Mucosa of stomach (tissue), 1 donor: Measurements from ENCODE around the gene SMIM45.
"Not testable (repeated sequence)": the region's sequence is repeated elsewhere in the genome, so short reads cannot be mapped to it uniquely, and the experiment has no call there.

ENCODE experiments used
- H3K27me3 ChIP-seq: one replicate; pipeline ENCODE4 v1.7.0; 2013; ENCODE audit warnings: mild to moderate bottlenecking, low read length; ENCODE audit not compliant: control insufficient read depth, insufficient read depth
- H3K36me3 ChIP-seq: one replicate; pipeline ENCODE4 v1.7.0; 2013; ENCODE audit warnings: low read length; ENCODE audit not compliant: control insufficient read depth, insufficient read depth
- H3K4me1 ChIP-seq: one replicate; pipeline ENCODE4 v1.7.0; 2013; ENCODE audit warnings: mild to moderate bottlenecking, low read length; ENCODE audit not compliant: control insufficient read depth, insufficient read depth
- H3K4me3 ChIP-seq: one replicate; pipeline ENCODE4 v1.7.0; 2013; ENCODE audit warnings: low read length
- H3K9ac ChIP-seq: one replicate; pipeline ENCODE4 v1.7.0; 2013; ENCODE audit warnings: mild to moderate bottlenecking, low read length, moderate library complexity
- H3K9me3 ChIP-seq: one replicate; pipeline ENCODE4 v1.7.0; 2013; ENCODE audit warnings: mild to moderate bottlenecking, low read length, moderate library complexity; ENCODE audit not compliant: control insufficient read depth
- donor health status: Pancreatic carcinoma.

The SMIM45 gene

DNA sequence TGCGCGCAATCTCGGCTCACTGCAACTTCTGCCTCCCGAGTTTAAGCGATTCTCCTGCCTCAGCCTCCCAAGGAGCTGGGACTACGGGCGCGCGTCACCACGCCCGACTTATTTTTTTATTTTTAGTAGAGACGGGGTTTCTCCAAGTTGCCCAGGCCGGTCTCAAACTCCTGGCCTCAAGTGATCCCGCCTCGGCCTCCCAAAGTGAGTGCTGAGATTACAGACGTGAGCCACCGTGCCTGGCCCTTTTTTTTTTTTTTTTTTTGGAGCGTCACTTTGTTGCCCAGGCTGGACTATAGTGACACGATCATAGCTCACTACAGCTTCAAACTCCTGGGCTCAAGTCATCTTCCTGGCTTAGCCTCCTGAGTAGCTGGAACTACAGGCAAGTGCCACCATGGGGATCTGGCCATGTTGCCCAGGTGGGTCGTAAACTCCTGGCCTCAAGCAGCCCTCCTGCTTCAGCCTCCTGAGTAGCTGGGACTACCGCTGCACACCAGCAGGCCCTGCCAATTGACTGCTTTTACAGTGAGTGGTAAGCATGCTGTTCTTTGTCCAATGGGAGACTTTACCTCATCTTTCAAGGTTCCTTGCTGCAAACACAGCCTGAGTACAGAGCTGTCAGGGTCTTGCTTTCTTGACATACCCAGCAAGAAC lies 4.4 kb upstream of the SMIM45 start:
- Histone ChIP-seq H3K9me3 (no peaks in the 10 kb centered on the region), H3K4me3 (peak overlapping the region; percentile 92), H3K36me3 (no peaks in the 10 kb centered on the region), H3K9ac (peak overlapping the region; percentile 75), H3K27me3 (no peaks in the 10 kb centered on the region), H3K4me1 (peaks cover 33% of the 10 kb centered on the region)

DNA sequence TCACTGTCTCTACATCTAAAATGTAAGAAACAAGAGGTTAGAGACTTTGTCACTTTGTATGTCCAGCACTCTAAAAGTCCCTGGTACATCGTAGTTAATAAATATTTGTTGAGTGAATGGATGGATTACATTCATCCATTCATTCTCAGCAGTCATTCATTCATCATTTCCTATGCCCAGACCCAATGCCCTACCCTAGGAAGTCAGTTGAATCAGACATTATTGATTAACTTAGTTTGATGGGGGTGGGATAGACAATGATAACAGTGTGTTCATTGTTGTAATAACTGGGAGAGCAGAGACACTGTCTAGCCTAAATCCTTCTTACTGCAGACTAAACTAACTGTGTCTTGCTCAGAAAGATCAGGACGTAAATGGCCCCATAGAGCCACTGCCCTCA lies 3.8 kb upstream of the SMIM45 start:
- Histone ChIP-seq H3K9me3 (no peaks in the 10 kb centered on the region), H3K27me3 (no peaks in the 10 kb centered on the region), H3K9ac (no peak overlapping the region), H3K36me3 (no peaks in the 10 kb centered on the region), H3K4me1 (peaks cover 31% of the 10 kb centered on the region), H3K4me3 (no peak overlapping the region)

DNA sequence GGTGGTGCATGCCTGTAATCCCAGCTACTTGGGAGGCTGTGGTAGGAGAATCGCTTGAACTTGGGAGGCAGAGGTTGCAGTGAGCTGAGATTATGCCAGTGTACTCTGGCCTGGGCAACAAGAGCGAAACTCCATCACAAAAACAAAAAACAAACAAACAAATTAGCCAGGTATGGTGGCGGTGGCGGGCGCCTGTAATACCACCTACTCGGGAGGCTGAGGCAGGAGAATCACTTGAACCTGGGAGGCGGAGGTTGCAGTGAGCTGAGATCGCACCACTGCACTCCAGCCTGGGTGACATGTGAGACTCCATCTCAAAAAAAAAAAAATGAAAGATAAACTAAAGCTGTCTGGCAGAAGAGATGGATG lies 3.0 kb upstream of the SMIM45 start:
- peaks cover 23% of the 10 kb centered on the region for H3K4me1 ChIP-seq
- H3K36me3 ChIP-seq, H3K4me3 ChIP-seq, H3K9ac ChIP-seq, H3K27me3 ChIP-seq, H3K9me3 ChIP-seq: not testable (repeated sequence)

DNA sequence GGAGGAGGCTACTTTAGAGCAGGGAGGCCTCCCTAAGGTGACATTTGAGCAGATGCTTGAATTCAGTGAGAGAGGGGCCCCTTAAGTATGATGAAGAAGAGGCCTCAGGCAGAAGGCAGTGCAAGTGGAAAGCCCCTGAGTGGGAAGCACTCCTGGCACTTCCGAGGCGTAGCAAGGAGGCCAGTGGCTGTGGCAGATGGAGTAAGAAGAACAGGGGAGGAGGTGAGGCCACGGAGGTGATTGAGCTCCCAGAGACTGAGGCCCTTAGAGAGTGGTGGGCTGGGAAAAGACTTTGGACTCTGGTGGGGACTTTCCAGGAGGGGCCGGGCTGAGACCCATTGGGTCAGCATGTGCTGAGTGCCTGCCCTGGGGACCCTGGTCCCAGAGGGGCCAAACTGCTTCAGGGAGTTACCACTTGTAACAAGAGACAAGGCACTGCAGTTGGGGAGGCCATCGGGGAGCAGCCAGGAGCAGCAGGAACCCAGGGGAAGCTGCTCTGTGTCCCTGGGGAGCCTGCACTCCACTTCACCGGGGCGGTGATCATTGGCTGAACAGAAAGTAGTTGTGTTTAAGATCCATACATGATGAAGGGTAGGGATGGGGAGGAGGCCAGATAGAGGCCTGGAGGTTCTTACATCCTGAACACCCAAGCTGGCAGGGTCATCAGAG lies 2.5 kb upstream of the SMIM45 start:
- H3K4me1 ChIP-seq = peaks cover 18% of the 10 kb centered on the region
- H3K9me3 ChIP-seq = no peaks in the 10 kb centered on the region
- H3K9ac ChIP-seq = no peak overlapping the region
- H3K36me3 ChIP-seq = no peaks in the 10 kb centered on the region
- no peaks in the 10 kb centered on the region for H3K27me3 ChIP-seq
- no peak overlapping the region for H3K4me3 ChIP-seq

DNA sequence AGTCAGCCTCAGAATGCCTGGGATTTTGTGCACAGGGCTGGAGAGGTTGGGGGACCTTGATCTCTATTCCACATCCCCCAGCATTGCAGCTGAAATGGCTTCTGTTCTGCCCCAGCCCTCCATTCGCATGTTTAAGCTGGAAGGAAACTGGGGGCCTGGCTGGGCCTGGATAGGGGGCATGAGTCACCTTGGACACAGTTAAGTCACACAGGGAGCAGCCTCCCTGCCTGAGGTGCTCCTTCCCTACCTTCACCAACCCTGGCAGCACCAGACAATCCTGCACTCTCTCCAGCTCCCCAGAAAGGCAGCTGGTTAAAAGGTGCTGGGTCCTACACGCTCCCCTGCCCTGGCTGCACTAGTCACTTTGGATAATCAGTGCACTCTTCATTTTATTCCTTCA lies 763 bp downstream of the SMIM45 start:
- Histone ChIP-seq H3K4me3 (no peak overlapping the region), H3K9ac (no peak overlapping the region), H3K27me3 (no peaks in the 10 kb centered on the region), H3K4me1 (no peaks in the 10 kb centered on the region), H3K36me3 (no peaks in the 10 kb centered on the region), H3K9me3 (no peaks in the 10 kb centered on the region)

DNA sequence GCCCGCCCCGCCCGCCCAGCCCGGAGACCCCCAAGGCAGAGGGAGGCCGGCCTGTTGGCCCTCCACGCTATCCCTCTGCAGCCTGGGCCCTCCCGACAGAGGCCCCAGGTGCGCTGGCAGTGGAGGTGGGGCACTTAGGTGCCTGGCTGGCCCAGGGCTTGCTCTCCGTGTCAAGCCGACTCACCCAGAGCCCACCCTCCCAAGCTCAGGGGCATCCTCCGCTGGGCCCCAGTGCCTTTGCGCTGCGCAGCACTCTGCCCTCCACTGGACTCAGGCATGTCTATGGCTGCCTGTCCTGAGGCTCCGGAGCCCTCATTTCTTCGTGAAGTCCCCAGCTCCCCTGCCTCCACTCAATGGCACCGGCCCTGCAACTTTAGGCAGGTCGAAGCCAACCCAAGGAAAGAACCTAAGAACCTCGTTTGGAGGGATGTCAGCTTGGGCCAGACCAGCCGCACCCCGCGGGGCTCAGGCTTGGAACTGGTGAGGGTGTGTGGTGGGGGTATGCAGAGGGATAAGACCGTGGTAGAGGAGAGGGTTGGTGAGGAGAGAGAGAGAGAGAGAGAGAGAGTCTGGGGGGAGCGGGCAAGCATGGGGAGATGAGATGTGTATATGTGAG lies 6.1 kb downstream of the SMIM45 start:
- H3K4me3 ChIP-seq = no peak overlapping the region
- H3K9ac ChIP-seq = no peak overlapping the region
- no peaks in the 10 kb centered on the region for H3K36me3 ChIP-seq
- H3K9me3 ChIP-seq = no peaks in the 10 kb centered on the region
- H3K27me3 ChIP-seq = peaks cover 4% of the 10 kb centered on the region
- no peaks in the 10 kb centered on the region for H3K4me1 ChIP-seq

DNA sequence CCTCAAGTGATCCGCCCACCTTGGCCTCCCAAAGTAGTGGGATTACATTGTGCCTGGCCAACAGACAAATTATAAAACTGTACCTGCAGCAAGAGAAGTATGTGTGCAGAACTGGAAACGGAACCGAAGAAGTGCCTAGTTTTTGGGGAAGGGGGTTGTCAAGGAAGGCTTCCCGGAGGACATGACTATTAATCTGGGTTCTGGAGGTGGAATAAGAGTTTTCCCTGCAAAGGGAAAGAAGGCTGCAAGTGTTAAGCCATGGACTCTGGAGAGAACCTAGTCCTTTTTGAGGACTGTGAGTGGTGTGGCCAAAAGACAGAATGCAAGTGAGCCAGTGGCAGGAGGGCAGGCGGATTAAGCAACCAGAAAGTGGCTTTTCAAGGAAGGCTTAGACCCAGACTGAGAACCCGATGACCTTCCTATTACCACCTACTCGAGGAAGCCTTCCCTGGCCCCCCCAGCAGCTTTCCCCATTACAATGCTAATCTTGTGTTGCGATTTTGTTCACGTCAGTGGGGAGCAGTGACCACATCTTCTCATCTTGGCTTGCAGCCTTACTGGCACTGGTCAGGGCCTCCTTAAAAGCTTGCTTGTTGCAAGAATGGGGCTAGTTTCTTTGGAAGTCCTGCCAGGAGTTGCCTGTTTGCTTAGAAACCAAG lies 11.6 kb downstream of the SMIM45 start:
- H3K4me3 ChIP-seq = no peak overlapping the region
- H3K27me3 ChIP-seq = peaks cover 1% of the 10 kb centered on the region
- no peaks in the 10 kb centered on the region for H3K9me3 ChIP-seq
- H3K36me3 ChIP-seq = no peaks in the 10 kb centered on the region
- no peak overlapping the region for H3K9ac ChIP-seq
- no peaks in the 10 kb centered on the region for H3K4me1 ChIP-seq

DNA sequence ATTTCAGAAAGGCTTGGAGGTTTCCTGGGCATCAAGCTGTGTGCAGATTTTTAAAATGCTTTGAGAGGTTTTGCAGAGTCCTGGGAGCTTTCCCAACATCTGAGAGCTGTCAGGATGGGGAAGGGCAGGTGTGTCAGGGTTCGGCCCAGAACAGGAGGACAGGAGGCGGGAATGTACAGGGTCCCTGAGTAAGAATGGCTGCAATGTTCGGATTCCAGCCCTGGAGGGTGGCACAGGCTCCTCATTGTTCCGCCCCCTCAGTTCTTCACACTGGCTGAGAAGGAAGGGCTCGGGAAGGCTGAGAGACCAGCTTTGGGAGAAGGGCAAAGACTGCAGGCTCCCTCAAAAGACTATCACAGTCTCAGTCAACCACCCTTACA lies 12.2 kb downstream of the SMIM45 start:
- peaks cover 4% of the 10 kb centered on the region for H3K27me3 ChIP-seq
- no peak overlapping the region for H3K9ac ChIP-seq
- no peaks in the 10 kb centered on the region for H3K36me3 ChIP-seq
- no peak overlapping the region for H3K4me3 ChIP-seq
- H3K9me3 ChIP-seq = no peaks in the 10 kb centered on the region
- no peaks in the 10 kb centered on the region for H3K4me1 ChIP-seq

DNA sequence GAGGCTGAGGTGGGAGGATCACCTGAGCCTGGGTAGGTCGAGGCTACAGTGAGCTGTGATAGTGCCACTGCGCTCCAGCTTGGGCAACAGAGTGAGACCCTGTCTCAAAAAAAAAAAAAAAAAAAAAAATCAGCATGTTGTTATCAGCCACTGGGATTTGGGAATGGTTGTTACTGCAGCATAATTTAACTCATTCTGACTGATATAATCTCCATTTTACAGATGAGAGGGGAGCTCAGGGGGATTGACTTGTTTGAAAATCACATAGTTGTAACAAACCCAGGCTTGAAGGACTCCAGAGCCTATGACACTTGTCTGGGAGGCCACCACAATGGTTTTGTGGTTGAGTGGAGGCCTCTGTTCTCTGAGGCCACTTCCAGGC lies 14.3 kb downstream of the SMIM45 start:
- H3K9ac ChIP-seq = no peak overlapping the region

DNA sequence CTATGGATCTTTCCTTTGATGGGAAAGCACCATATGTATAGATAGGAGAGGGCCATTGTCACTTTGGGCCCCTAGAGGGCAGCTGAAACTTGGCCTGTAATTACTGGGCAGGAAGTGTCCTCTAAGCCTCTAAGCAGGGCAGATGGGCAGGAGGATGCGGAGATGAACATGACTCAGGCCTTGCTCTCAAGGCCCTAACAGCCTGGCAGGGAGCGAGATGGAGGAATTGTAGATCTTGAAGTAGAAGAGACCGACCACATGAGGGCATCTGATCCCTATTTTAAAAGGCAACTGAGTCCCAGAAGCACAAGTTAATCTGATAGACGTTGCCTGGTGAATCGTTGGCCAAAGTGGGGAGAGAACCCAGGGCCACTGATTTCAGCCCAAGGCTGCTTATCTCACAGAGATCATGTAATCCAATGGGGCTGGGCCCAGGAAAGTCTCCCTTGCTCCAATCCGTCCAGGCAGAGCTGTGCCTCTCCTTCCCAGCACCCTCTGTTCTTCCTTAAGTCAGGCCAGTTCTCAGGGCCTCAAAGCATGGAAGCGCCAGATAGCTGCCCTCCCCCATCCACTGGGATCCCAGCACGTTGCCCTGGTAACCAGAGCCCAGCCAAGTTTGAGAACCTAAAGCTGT lies 14.8 kb downstream of the SMIM45 start:
- H3K4me1 ChIP-seq = no peaks in the 10 kb centered on the region
- no peaks in the 10 kb centered on the region for H3K9me3 ChIP-seq
- H3K4me3 ChIP-seq = no peak overlapping the region
- no peaks in the 10 kb centered on the region for H3K36me3 ChIP-seq
- H3K27me3 ChIP-seq = peaks cover 10% of the 10 kb centered on the region
- H3K9ac ChIP-seq = peak overlapping the region; percentile 23

More for the DNA sequence above, 14.3 kb downstream of the SMIM45 start:
- Histone ChIP-seq H3K36me3 (no peaks in the 10 kb centered on the region), H3K27me3 (peaks cover 10% of the 10 kb centered on the region), H3K9me3 (no peaks in the 10 kb centered on the region), H3K4me1 (no peaks in the 10 kb centered on the region), H3K4me3 (no peak overlapping the region)

DNA sequence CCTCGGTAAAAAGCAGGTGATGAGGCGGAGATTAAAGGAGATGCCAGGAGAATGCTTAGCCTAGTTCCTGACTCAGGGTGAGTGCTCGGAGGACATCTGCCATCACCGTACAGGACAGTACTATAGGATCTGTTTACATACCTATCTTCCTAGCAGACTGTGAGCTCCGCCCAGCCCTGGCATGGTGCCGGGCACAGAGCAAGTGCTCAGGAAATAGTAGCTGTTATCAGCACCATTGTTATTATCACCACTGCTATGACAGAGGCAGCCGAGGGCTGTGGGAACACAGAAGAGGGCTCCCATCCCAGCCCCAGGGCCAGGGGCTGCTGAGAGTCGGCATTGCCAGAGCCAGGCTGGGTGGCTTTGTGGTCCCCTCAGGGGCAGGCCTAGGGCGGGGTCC lies 16.7 kb downstream of the SMIM45 start:
- no peaks in the 10 kb centered on the region for H3K4me1 ChIP-seq
- H3K4me3 ChIP-seq = no peak overlapping the region
- H3K9me3 ChIP-seq = no peaks in the 10 kb centered on the region
- H3K36me3 ChIP-seq = no peaks in the 10 kb centered on the region
- no peak overlapping the region for H3K9ac ChIP-seq
- peaks cover 21% of the 10 kb centered on the region for H3K27me3 ChIP-seq

DNA sequence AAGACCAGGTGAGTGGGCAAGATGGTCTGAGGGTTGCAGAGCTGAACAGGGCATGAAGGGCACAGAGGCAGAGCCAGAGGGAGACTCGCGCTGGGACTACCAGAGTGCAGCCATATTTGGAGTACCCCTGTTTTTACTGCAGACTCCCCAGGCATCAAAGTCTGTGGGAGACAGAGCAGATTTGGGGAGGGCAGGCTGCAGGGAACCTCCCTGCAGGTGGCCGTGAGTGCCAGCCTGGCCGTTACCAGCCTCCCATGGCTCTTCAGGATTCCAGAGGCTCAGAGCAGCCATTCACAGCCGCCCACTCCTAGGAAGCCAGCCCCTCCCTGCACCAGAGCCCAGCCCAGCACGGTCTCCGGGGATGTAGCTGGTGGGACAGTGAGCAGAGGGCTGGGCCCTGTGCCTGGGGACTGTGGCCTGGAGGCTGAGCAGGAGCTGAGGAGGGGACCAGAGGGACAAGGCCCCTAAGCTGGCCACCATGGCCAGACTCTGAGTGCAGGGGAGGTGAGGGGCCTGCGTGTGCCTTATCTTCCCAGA lies 17.2 kb downstream of the SMIM45 start, which contains the start of gene SEPTIN3:
Gene SEPTIN3, plus strand, starts transcription at position 334 of the 537 bp plus-strand sequence. CDS start 2,050 bp downstream, outside the sequence.
- H3K36me3 ChIP-seq = no peaks in the 10 kb centered on the region
- no peak within 1 kb of the TSS for H3K9ac ChIP-seq
- no peaks in the 10 kb centered on the region for H3K9me3 ChIP-seq
- H3K4me1 ChIP-seq = no peaks in the 10 kb centered on the region
- H3K27me3 ChIP-seq = peaks cover 21% of the 10 kb centered on the region
- H3K4me3 ChIP-seq = no peak within 1 kb of the TSS
